H1 (cell line): ENCODE results near the gene TNN. TPM values are rescaled to one million over a fixed set of nuclear protein-coding genes. Genes with fewer than 3 reads are reported as not detected.

Experiments
- CTCF ChIA-PET: fragments of 300-600 bp; sonication (Branson Sonifier 250); formaldehyde crosslinking; loops from one replicate; lab custom pipeline; 2021; ENCODE audit not compliant: partially characterized antibody; lab: Charles Lee
- POLR2A ChIA-PET: fragments of 300-600 bp; sonication (Branson Sonifier 250); formaldehyde crosslinking; loops from one replicate; lab custom pipeline; 2021; ENCODE audit warnings: inconsistent platforms; ENCODE audit not compliant: partially characterized antibody; lab: Charles Lee
- DNase-seq, 2 experiments: peaks; one replicate each; pipeline versions ENCODE4 v3.0.0 to v3.0.0-alpha.2; 2010 to 2022; ENCODE audit warnings: low spot score in 2 of 2, low read depth in 1 of 2, mixed read lengths in 1 of 2
- FAIRE-seq: peaks from 2 replicates; lab custom pipeline; 2011; peaks lifted over from hg19 to GRCh38; lab: Jason Lieb, UNC
- H2AFZ ChIP-seq: 2 replicates; pipeline ENCODE4 v1.8.1; 2012; ENCODE audit warnings: low read length, inconsistent platforms
- H2AK5ac ChIP-seq: 2 replicates; pipeline ENCODE4 v1.6.1; 2013; ENCODE audit warnings: low read depth, low read length
- H2BK120ac ChIP-seq: replicated peaks from 2 replicates; pipeline ENCODE3; 2013; ENCODE audit warnings: low read depth, low read length, inconsistent platforms
- H2BK12ac ChIP-seq: 2 replicates; pipeline ENCODE4 v1.6.1; 2013; ENCODE audit warnings: low read depth, low read length
- H2BK15ac ChIP-seq: 2 replicates; pipeline ENCODE4 v1.6.1; 2013; ENCODE audit warnings: low read length
- H2BK20ac ChIP-seq: 2 replicates; pipeline ENCODE4 v1.6.1; 2013; ENCODE audit warnings: low read length
- H2BK5ac ChIP-seq: 2 replicates; pipeline ENCODE4 v1.6.1; 2013; ENCODE audit warnings: low read depth, low read length
- H3K14ac ChIP-seq: 2 replicates; pipeline ENCODE4 v1.6.1; 2013; ENCODE audit warnings: inconsistent platforms; ENCODE audit not compliant: insufficient read length
- H3K18ac ChIP-seq: 2 replicates; pipeline ENCODE4 v1.6.1; 2013; ENCODE audit warnings: low read length; ENCODE audit errors: extremely low read depth
- H3K23ac ChIP-seq: 2 replicates; pipeline ENCODE4 v1.6.1; 2013; ENCODE audit warnings: inconsistent platforms; ENCODE audit not compliant: insufficient read length
- H3K23me2 ChIP-seq: 2 replicates; pipeline ENCODE4 v1.6.1; 2013; ENCODE audit warnings: low read depth, low read length
- H3K27ac ChIP-seq: 2 replicates; pipeline ENCODE4 v1.6.1; 2011; ENCODE audit warnings: low read depth, low read length, inconsistent platforms
- H3K27me3 ChIP-seq, 4 experiments: replicated peaks in 1 of 4; 1 replicate in 1 of 4; 2 replicates in 3 of 4; pipeline versions ENCODE4 v1.6.1 to v1.8.1; 2011 to 2013; ENCODE audit warnings: low read length in 3 of 4, mild to moderate bottlenecking in 3 of 4, inconsistent platforms in 2 of 4, mixed read lengths in 2 of 4, moderate library complexity in 1 of 4; ENCODE audit not compliant: control insufficient read depth in 3 of 4, insufficient read depth in 3 of 4; ENCODE audit errors: extremely low read depth in 1 of 4
- H3K36me3 ChIP-seq, 4 experiments: 2 replicates each; pipeline versions ENCODE4 v1.6.1 to v1.8.1; 2011 to 2013; ENCODE audit warnings: mild to moderate bottlenecking in 4 of 4, low read length in 3 of 4, moderate library complexity in 2 of 4, control low read depth in 1 of 4, inconsistent platforms in 1 of 4; ENCODE audit not compliant: insufficient read depth in 4 of 4, control insufficient read depth in 2 of 4
- H3K4ac ChIP-seq: replicated peaks from 2 replicates; pipeline ENCODE3; 2013; ENCODE audit warnings: low read length, low read depth, mixed read lengths, inconsistent platforms; ENCODE audit not compliant: insufficient read length
- H3K4me1 ChIP-seq, 4 experiments: replicated peaks in 1 of 4; 1 replicate in 1 of 4; 2 replicates in 3 of 4; pipeline versions ENCODE4 v1.6.1 to v1.8.1; 2011 to 2013; ENCODE audit warnings: low read length in 3 of 4, inconsistent platforms in 2 of 4, mixed read lengths in 1 of 4; ENCODE audit not compliant: insufficient read depth in 4 of 4, control insufficient read depth in 3 of 4
- H3K4me2 ChIP-seq, 2 experiments: 2 replicates each; pipeline versions ENCODE4 v1.6.1 to v1.8.1; 2011 to 2013; ENCODE audit warnings: low read depth in 2 of 2, low read length in 2 of 2, control low read depth in 1 of 2, inconsistent platforms in 1 of 2, mild to moderate bottlenecking in 1 of 2; ENCODE audit not compliant: insufficient read depth in 1 of 2
- H3K4me3 ChIP-seq, 4 experiments: fragments of 200-600, 300-600 bp in 1 of 4; sonication (generic), shearing (Covaris generic), sonication (Bioruptor Twin) in 1 of 4; 2 replicates each; pipeline versions ENCODE4 v1.5.1 to v1.8.1; 2011 to 2016; ENCODE audit warnings: low read length in 4 of 4, low read depth in 3 of 4, control low read depth in 2 of 4, inconsistent platforms in 2 of 4, mild to moderate bottlenecking in 2 of 4, mixed read lengths in 1 of 4, moderate library complexity in 1 of 4; ENCODE audit not compliant: insufficient read depth in 2 of 4; ENCODE audit errors: extremely low read depth in 1 of 4
- H3K56ac ChIP-seq: replicated peaks from 2 replicates; pipeline ENCODE3; 2013; ENCODE audit warnings: low read depth, mild to moderate bottlenecking, mixed read lengths, low read length, inconsistent platforms; ENCODE audit not compliant: insufficient read length
- H3K79me1 ChIP-seq: 2 replicates; pipeline ENCODE4 v1.6.1; 2013; ENCODE audit warnings: low read depth, low read length, control low read depth
- H3K79me2 ChIP-seq, 2 experiments: 2 replicates each; pipeline versions ENCODE4 v1.6.1 to v1.8.1; 2012 to 2013; ENCODE audit warnings: low read length in 2 of 2, mild to moderate bottlenecking in 2 of 2, inconsistent platforms in 1 of 2; ENCODE audit not compliant: insufficient read depth in 2 of 2, control insufficient read depth in 1 of 2
- H3K9ac ChIP-seq, 4 experiments: replicated peaks in 1 of 4; 1 replicate in 1 of 4; 2 replicates in 3 of 4; pipeline versions ENCODE4 v1.6.1 to v1.8.1; 2011 to 2013; ENCODE audit warnings: low read depth in 3 of 4, low read length in 3 of 4, control low read depth in 2 of 4, mild to moderate bottlenecking in 2 of 4, moderate library complexity in 2 of 4, inconsistent platforms in 1 of 4; ENCODE audit errors: extremely low read depth in 1 of 4
- H3K9me3 ChIP-seq, 2 experiments: 2 replicates each; pipeline versions ENCODE4 v1.6.1 to v1.8.1; 2012 to 2013; ENCODE audit warnings: mild to moderate bottlenecking in 2 of 2, moderate library complexity in 2 of 2, control low read depth in 1 of 2, inconsistent platforms in 1 of 2, low read depth in 1 of 2, low read length in 1 of 2, mixed read lengths in 1 of 2; ENCODE audit not compliant: insufficient read depth in 2 of 2
- H4K20me1 ChIP-seq, 2 experiments: replicated peaks in 1 of 2; 2 replicates each; pipeline versions ENCODE3 to v1.8.1; 2011 to 2013; ENCODE audit warnings: inconsistent platforms in 2 of 2, low read length in 2 of 2, mild to moderate bottlenecking in 1 of 2; ENCODE audit not compliant: insufficient read depth in 2 of 2, control insufficient read depth in 1 of 2
- H4K5ac ChIP-seq: 2 replicates; pipeline ENCODE4 v1.6.1; 2013; ENCODE audit warnings: low read length, low read depth, mixed read lengths, inconsistent platforms; ENCODE audit not compliant: insufficient read length
- H4K8ac ChIP-seq: 2 replicates; pipeline ENCODE4 v1.8.0; 2013; ENCODE audit warnings: mild to moderate bottlenecking, moderate library complexity, low read length, inconsistent platforms; ENCODE audit not compliant: insufficient read depth; ENCODE audit errors: extremely low read depth
- H4K91ac ChIP-seq: replicated peaks from 2 replicates; pipeline ENCODE3; 2013; ENCODE audit warnings: low read length, mixed read lengths, inconsistent platforms; ENCODE audit not compliant: insufficient read length
- BACH1 ChIP-seq: IDR thresholded peaks from 2 replicates; pipeline ENCODE4 v1.6.1; 2012; ENCODE audit warnings: low read length, improper control_type of control experiment
- E2F6 ChIP-seq: IDR thresholded peaks from 2 replicates; pipeline ENCODE4 v1.6.1; 2012; ENCODE audit warnings: inconsistent platforms
- GTF2F1 ChIP-seq: IDR thresholded peaks from 2 replicates; pipeline ENCODE4 v1.6.1; 2012; ENCODE audit warnings: low read depth, low read length, improper control_type of control experiment, borderline replicate concordance
- HDAC2 ChIP-seq, 2 experiments: fragments of 300-600 bp in 1 of 2; sonication (generic) in 1 of 2; IDR thresholded peaks; 2 replicates each; pipeline ENCODE4 v1.6.1; 2011 to 2012; ENCODE audit warnings: low read depth in 2 of 2, low read length in 2 of 2, mild to moderate bottlenecking in 2 of 2, moderate library complexity in 2 of 2, borderline replicate concordance in 1 of 2, inconsistent platforms in 1 of 2
- MAX ChIP-seq: IDR thresholded peaks from 2 replicates; pipeline ENCODE4 v1.6.1; 2012; ENCODE audit warnings: inconsistent platforms
- POU5F1 ChIP-seq: IDR thresholded peaks from 2 replicates; pipeline ENCODE4 v1.6.1; 2011; ENCODE audit warnings: low read depth, mild to moderate bottlenecking, low read length, moderate library complexity
- RBBP5 ChIP-seq: IDR thresholded peaks from 2 replicates; pipeline ENCODE4 v1.7.1; 2012; ENCODE audit warnings: low read depth, mild to moderate bottlenecking, inconsistent platforms, low read length, moderate library complexity, borderline replicate concordance
- RFX5 ChIP-seq: IDR thresholded peaks from 2 replicates; pipeline ENCODE4 v1.6.1; 2011; ENCODE audit warnings: low read depth, low read length, improper control_type of control experiment, borderline replicate concordance
- SRF ChIP-seq: IDR thresholded peaks from 2 replicates; pipeline ENCODE4 v1.6.1; 2011; ENCODE audit warnings: mild to moderate bottlenecking, low read depth, low read length, moderate library complexity
- SUZ12 ChIP-seq: fragments of 200-600 bp; sonication (generic); IDR thresholded peaks from 2 replicates; pipeline ENCODE4 v1.6.1; 2012; ENCODE audit warnings: mild to moderate bottlenecking, inconsistent platforms, low read length, moderate library complexity, mixed read lengths
- TBP ChIP-seq: IDR thresholded peaks from 2 replicates; pipeline ENCODE4 v1.6.1; 2011; ENCODE audit warnings: low read depth, low read length, improper control_type of control experiment
- TCF12 ChIP-seq: IDR thresholded peaks from 2 replicates; pipeline ENCODE4 v1.6.1; 2011; ENCODE audit warnings: low read depth, mild to moderate bottlenecking, low read length
- WGBS, 2 experiments: shearing (Covaris generic) in 1 of 2; methylation state at CpG; one replicate each; pipeline versions ENCODE4 v1.1.6 to v1.1.7; 2013 to 2015; ENCODE audit warnings: low lambda C conversion rate in 2 of 2, mixed read lengths in 2 of 2, inconsistent platforms in 1 of 2, low coverage in 1 of 2, missing lambda C conversion rate in 1 of 2; ENCODE audit not compliant: insufficient replicate concordance in 2 of 2, insufficient coverage in 1 of 2, insufficient read length in 1 of 2; ENCODE audit errors: extremely low coverage in 1 of 2, missing lambda C conversion rate in 1 of 2; 5-methylcytosine and 5-hydroxymethylcytosine counted together
- polyA plus RNA-seq, 7 experiments: library from polyadenylated mRNA; depleted of rRNA in 3 of 7; stranded (reverse) in 5 of 7; unstranded in 2 of 7; fragments of >200 nt in 5 of 7; fragments of 200-250 nt in 2 of 7; gene quantifications; 1 replicate in 5 of 7; 2 replicates in 1 of 7; 4 replicates in 1 of 7; pipeline versions ENCODE4 v1.2.1 to v1.2.3, GENCODE V29; 2011 to 2013; ENCODE audit warnings: missing spikeins in 2 of 7, mixed read lengths in 2 of 7
- total RNA-seq: library from RNA; stranded (reverse); fragmentation: NEBNext Ultra II Directional; extraction: Animal tissue kit (Norgen Biotek cat#: 25700); gene quantifications from 2 replicates; pipeline ENCODE4 v1.2.1, GENCODE V29; 2021

The TNN gene
- total and polyA plus RNA-seq, 2 of the 8 experiments (the other 6 are each of a cell fraction or from before 2014, with no cell fraction given) = 0.21 to 0.30 TPM

GRCh38 chr1:175147569-175147968 is 79.9 kb downstream of the TNN start:
- no peak overlapping the region for H3K9ac ChIP-seq
- H2BK20ac ChIP-seq = no peak overlapping the region
- H3K79me2 ChIP-seq = no peaks in the 10 kb centered on the region
- no peak overlapping the region for H3K4ac ChIP-seq
- no peak overlapping the region for H3K27ac ChIP-seq
- H3K27me3 ChIP-seq = peaks cover 0 to 2% (median 0%) of the 10 kb centered on the region in 4 experiments; a peak in 3 of 7 replicates
- ChIA-PET CTCF (interaction anchor here (0.8 to 11.9 kb wide), 21 partner anchors 8 to 190 kb away, joined by 3 to 260 read pairs (median 5); no protein-coding TSS in a partner anchor), POLR2A (interaction anchor here (1.3 kb wide), 1 partner anchor 12 kb away, joined by 3 read pairs; no protein-coding TSS in a partner anchor)
- 89% methylated on average over 5 of the region's 5 CpGs; no CpG with 5 or more reads in 1 of the 2 experiments for WGBS, 2 experiments
- H3K23ac ChIP-seq = no peak overlapping the region
- H3K4me1 ChIP-seq = peaks cover 0 to 4% (median 2%) of the 10 kb centered on the region in 4 experiments; a peak in 3 of 7 replicates
- H3K4me3 ChIP-seq = no peak overlapping the region
- H3K9me3 ChIP-seq = no peaks in the 10 kb centered on the region
- FAIRE-seq = no peak
- H2BK5ac ChIP-seq = no peak overlapping the region
- H2AK5ac ChIP-seq = no peak overlapping the region
- H3K79me1 ChIP-seq = no peaks in the 10 kb centered on the region
- no peak overlapping the region for H2BK12ac ChIP-seq
- no peaks in the 10 kb centered on the region for H3K36me3 ChIP-seq
- DNase-seq = no peak
- no peak overlapping the region for H3K56ac ChIP-seq
- H4K20me1 ChIP-seq = no peaks in the 10 kb centered on the region
- no peaks in the 10 kb centered on the region; the same call in 1 of the 2 replicates for H3K23me2 ChIP-seq
- no peak overlapping the region for H4K8ac ChIP-seq
- no peak overlapping the region for H4K5ac ChIP-seq
- no peak overlapping the region for H4K91ac ChIP-seq
- no peak overlapping the region for H2BK120ac ChIP-seq
- no peak overlapping the region for H2BK15ac ChIP-seq
- H3K14ac ChIP-seq = no peak overlapping the region
- H3K18ac ChIP-seq = no peak overlapping the region
- H2AFZ ChIP-seq = no peak overlapping the region
- H3K4me2 ChIP-seq = no peak overlapping the region
- TF ChIP-seq GTF2F1 (no peak), RBBP5 (no peak), MAX (no peak), BACH1 (no peak), POU5F1 (no peak), TCF12 (no peak), E2F6 (no peak), SUZ12 (no peak), RFX5 (no peak), TBP (no peak), HDAC2 (IDR thresholded peaks at IDR 0.05; ENCODE audit: borderline replicate concordance in 1 of 2, low read depth in 2 of 2, low read length in 2 of 2) (no peak), SRF (no peak)
